SK-N-SH treated with all-trans-retinoic acid at 6 μM for 48 hours (cell line): ENCODE measurements around the gene HIGD1B.

ENCODE experiments used
- ESRRG ChIP-seq: fragments of 250-450 bp; sonication (Bioruptor Pico); IDR thresholded peaks from 2 replicates; pipeline ENCODE4 v1.6.1; 2021; ENCODE audit warnings: mild to moderate bottlenecking
- ISL1 ChIP-seq: fragments of 250-450 bp; sonication (Bioruptor Pico); IDR thresholded peaks from 2 replicates; pipeline ENCODE4 v2.1.2; 2022; ENCODE audit warnings: mild to moderate bottlenecking, moderate library complexity
- OSR1 ChIP-seq: fragments of 250-450 bp; sonication (Bioruptor Pico); IDR thresholded peaks from 2 replicates; pipeline ENCODE4 v1.8.0; 2022; ENCODE audit warnings: moderate library complexity, mild to moderate bottlenecking, inconsistent platforms
- RARB ChIP-seq: fragments of 250-450 bp; sonication (Bioruptor Pico); IDR thresholded peaks from 2 replicates; pipeline ENCODE4 v1.8.0; 2021; ENCODE audit warnings: mild to moderate bottlenecking, moderate library complexity
- ZC3H10 ChIP-seq: fragments of 250-450 bp; sonication (Bioruptor Pico); IDR thresholded peaks from 2 replicates; pipeline ENCODE4 v1.5.1; 2021; ENCODE audit warnings: mild to moderate bottlenecking, moderate library complexity
- ZFP3 ChIP-seq: fragments of 250-450 bp; sonication (Bioruptor Pico); IDR thresholded peaks from 2 replicates; pipeline ENCODE4 v1.5.0; 2020; ENCODE audit warnings: mild to moderate bottlenecking, moderate library complexity
- ZFP30 ChIP-seq: fragments of 450-650 bp; formaldehyde crosslinking; IDR thresholded peaks from 2 replicates; pipeline ENCODE4 v1.5.0; 2022; ENCODE audit warnings: mild to moderate bottlenecking, moderate library complexity
- TF ChIP-seq, protein P1 (sequence below): fragments of 250-450 bp; sonication (Bioruptor Pico); IDR thresholded peaks from 2 replicates; pipeline ENCODE4 v1.5.1; 2020; ENCODE audit warnings: low read depth, mild to moderate bottlenecking, moderate library complexity
- TF ChIP-seq, protein P2 (sequence below): fragments of 250-450 bp; sonication (Bioruptor Pico); IDR thresholded peaks from 2 replicates; pipeline ENCODE4 v1.5.1; 2021; ENCODE audit warnings: mild to moderate bottlenecking, moderate library complexity
- TF ChIP-seq, protein P3 (sequence below): fragments of 250-450 bp; sonication (Bioruptor Pico); IDR thresholded peaks from 2 replicates; pipeline ENCODE4 v1.8.0; 2020; ENCODE audit warnings: mild to moderate bottlenecking, moderate library complexity, borderline replicate concordance

DNA sequence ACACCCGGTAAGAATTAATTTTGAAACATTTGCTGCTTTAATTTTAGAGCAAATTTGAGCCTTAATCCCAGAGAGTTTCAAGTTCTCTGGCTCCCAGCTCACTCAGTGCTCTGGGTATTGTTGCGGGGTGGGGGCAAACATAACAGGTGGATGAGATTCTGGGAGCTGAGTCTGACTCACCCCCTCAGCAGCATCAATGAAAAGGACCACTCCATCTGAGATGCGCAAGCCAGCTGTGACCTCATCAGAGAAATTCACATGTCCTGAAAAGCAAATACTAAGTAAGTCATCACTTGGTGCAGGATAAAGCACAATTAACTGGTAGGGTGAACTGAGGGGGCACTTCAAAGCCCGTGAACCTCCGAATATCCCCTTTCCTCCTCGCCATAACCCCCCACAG is 31.7 kb downstream of the HIGD1B start:
- TF ChIP-seq, protein P1, sequence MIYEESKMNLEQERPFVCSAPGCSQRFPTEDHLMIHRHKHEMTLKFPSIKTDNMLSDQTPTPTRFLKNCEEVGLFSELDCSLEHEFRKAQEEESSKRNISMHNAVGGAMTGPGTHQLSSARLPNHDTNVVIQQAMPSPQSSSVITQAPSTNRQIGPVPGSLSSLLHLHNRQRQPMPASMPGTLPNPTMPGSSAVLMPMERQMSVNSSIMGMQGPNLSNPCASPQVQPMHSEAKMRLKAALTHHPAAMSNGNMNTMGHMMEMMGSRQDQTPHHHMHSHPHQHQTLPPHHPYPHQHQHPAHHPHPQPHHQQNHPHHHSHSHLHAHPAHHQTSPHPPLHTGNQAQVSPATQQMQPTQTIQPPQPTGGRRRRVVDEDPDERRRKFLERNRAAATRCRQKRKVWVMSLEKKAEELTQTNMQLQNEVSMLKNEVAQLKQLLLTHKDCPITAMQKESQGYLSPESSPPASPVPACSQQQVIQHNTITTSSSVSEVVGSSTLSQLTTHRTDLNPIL (CRISPR knock-in tag) = no peak
- TF ChIP-seq ZC3H10 = no peak
- TF ChIP-seq ZFP3 (CRISPR knock-in tag) = no peak
- no peak for TF ChIP-seq ISL1 (CRISPR knock-in tag)
- TF ChIP-seq ZFP30 (CRISPR knock-in tag) = no peak
- TF ChIP-seq RARB (CRISPR knock-in tag) = no peak
- no peak for TF ChIP-seq ESRRG (CRISPR knock-in tag)
- TF ChIP-seq, protein P2, sequence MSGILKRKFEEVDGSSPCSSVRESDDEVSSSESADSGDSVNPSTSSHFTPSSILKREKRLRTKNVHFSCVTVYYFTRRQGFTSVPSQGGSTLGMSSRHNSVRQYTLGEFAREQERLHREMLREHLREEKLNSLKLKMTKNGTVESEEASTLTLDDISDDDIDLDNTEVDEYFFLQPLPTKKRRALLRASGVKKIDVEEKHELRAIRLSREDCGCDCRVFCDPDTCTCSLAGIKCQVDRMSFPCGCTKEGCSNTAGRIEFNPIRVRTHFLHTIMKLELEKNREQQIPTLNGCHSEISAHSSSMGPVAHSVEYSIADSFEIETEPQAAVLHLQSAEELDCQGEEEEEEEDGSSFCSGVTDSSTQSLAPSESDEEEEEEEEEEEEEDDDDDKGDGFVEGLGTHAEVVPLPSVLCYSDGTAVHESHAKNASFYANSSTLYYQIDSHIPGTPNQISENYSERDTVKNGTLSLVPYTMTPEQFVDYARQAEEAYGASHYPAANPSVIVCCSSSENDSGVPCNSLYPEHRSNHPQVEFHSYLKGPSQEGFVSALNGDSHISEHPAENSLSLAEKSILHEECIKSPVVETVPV (CRISPR knock-in tag) = no peak
- no peak for TF ChIP-seq OSR1 (CRISPR knock-in tag)
- TF ChIP-seq, protein P3, sequence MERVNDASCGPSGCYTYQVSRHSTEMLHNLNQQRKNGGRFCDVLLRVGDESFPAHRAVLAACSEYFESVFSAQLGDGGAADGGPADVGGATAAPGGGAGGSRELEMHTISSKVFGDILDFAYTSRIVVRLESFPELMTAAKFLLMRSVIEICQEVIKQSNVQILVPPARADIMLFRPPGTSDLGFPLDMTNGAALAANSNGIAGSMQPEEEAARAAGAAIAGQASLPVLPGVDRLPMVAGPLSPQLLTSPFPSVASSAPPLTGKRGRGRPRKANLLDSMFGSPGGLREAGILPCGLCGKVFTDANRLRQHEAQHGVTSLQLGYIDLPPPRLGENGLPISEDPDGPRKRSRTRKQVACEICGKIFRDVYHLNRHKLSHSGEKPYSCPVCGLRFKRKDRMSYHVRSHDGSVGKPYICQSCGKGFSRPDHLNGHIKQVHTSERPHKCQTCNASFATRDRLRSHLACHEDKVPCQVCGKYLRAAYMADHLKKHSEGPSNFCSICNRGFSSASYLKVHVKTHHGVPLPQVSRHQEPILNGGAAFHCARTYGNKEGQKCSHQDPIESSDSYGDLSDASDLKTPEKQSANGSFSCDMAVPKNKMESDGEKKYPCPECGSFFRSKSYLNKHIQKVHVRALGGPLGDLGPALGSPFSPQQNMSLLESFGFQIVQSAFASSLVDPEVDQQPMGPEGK = no peak
